ENCODE measurements around the gene NEUROD2.

- TF ChIP-seq, protein P1, sequence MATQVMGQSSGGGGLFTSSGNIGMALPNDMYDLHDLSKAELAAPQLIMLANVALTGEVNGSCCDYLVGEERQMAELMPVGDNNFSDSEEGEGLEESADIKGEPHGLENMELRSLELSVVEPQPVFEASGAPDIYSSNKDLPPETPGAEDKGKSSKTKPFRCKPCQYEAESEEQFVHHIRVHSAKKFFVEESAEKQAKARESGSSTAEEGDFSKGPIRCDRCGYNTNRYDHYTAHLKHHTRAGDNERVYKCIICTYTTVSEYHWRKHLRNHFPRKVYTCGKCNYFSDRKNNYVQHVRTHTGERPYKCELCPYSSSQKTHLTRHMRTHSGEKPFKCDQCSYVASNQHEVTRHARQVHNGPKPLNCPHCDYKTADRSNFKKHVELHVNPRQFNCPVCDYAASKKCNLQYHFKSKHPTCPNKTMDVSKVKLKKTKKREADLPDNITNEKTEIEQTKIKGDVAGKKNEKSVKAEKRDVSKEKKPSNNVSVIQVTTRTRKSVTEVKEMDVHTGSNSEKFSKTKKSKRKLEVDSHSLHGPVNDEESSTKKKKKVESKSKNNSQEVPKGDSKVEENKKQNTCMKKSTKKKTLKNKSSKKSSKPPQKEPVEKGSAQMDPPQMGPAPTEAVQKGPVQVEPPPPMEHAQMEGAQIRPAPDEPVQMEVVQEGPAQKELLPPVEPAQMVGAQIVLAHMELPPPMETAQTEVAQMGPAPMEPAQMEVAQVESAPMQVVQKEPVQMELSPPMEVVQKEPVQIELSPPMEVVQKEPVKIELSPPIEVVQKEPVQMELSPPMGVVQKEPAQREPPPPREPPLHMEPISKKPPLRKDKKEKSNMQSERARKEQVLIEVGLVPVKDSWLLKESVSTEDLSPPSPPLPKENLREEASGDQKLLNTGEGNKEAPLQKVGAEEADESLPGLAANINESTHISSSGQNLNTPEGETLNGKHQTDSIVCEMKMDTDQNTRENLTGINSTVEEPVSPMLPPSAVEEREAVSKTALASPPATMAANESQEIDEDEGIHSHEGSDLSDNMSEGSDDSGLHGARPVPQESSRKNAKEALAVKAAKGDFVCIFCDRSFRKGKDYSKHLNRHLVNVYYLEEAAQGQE (IDR thresholded peaks at IDR 0.05; ENCODE audit: insufficient read depth in 1 of 2, low read depth in 2 of 2, low read length in 1 of 2) = no peak
- TF ChIP-seq, protein P2, sequence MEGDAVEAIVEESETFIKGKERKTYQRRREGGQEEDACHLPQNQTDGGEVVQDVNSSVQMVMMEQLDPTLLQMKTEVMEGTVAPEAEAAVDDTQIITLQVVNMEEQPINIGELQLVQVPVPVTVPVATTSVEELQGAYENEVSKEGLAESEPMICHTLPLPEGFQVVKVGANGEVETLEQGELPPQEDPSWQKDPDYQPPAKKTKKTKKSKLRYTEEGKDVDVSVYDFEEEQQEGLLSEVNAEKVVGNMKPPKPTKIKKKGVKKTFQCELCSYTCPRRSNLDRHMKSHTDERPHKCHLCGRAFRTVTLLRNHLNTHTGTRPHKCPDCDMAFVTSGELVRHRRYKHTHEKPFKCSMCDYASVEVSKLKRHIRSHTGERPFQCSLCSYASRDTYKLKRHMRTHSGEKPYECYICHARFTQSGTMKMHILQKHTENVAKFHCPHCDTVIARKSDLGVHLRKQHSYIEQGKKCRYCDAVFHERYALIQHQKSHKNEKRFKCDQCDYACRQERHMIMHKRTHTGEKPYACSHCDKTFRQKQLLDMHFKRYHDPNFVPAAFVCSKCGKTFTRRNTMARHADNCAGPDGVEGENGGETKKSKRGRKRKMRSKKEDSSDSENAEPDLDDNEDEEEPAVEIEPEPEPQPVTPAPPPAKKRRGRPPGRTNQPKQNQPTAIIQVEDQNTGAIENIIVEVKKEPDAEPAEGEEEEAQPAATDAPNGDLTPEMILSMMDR (IDR thresholded peaks at IDR 0.05) = no peak
- TF ChIP-seq POLR2AphosphoS5 (IDR thresholded peaks at IDR 0.05; ENCODE audit: low read depth, low read length) (no peak), SIN3A (IDR thresholded peaks at IDR 0.05; ENCODE audit: borderline replicate concordance, insufficient read depth, low read depth, low read length) (no peak), TCF7L2 (IDR thresholded peaks at IDR 0.05; ENCODE audit: low read depth, low read length) (no peak)
These were observed 41.4 kb downstream of the NEUROD2 start for GRCh38 chr17:39566094-39566850.
